Measurements from ENCODE around the gene RBPJL. TPM values are rescaled to one million over a fixed set of nuclear protein-coding genes. Genes with fewer than 3 reads are reported as not detected.

RBPJL gene
- total and polyA plus RNA-seq, 2 of the 8 experiments (the other 6 are each of a cell fraction or from before 2014, with no cell fraction given) = 0.67 to 1.3 TPM

GRCh38 chr20:45361793-45362192, 55.2 kb downstream of the RBPJL start:
- no peak for DNase-seq (ENCODE audit: low read depth in 1 of 2, low spot score in 2 of 2)
- Histone ChIP-seq H3K79me1 (ENCODE audit: low read depth, low read length) (peaks cover 6% of the 10 kb centered on the region; the same call in 1 of the 2 replicates), H2BK5ac (ENCODE audit: low read depth, low read length) (no peak overlapping the region), H3K23ac (ENCODE audit: insufficient read length) (no peak overlapping the region), H3K79me2 (ENCODE audit: control insufficient read depth in 1 of 2, insufficient read depth in 2 of 2, low read length in 2 of 2) (peaks cover 0 to 13% of the 10 kb centered on the region in 2 experiments; a peak in 2 of 4 replicates), H3K23me2 (ENCODE audit: low read depth, low read length) (peaks cover 7% of the 10 kb centered on the region), H3K14ac (ENCODE audit: insufficient read length) (no peak overlapping the region), H2AK5ac (ENCODE audit: low read depth, low read length) (no peak overlapping the region), H3K56ac (replicated peaks; ENCODE audit: insufficient read length, low read depth, low read length) (no peak overlapping the region), H3K4me1 (replicated peaks in 1 of 4; ENCODE audit: control insufficient read depth in 3 of 4, insufficient read depth in 4 of 4, low read length in 3 of 4) (peaks cover 3 to 12% (median 8%) of the 10 kb centered on the region in 4 experiments; a peak in 6 of 7 replicates), H4K91ac (replicated peaks; ENCODE audit: insufficient read length, low read length) (no peak overlapping the region), H3K4me2 (ENCODE audit: insufficient read depth in 1 of 2, low read depth in 2 of 2, low read length in 2 of 2) (no peak overlapping the region; a peak in 1 of 4 replicates), H3K4ac (replicated peaks; ENCODE audit: insufficient read length, low read depth, low read length) (no peak overlapping the region), H3K27me3 (replicated peaks in 1 of 4; ENCODE audit: control insufficient read depth in 3 of 4, extremely low read depth in 1 of 4, insufficient read depth in 3 of 4, low read length in 3 of 4) (no peaks in the 10 kb centered on the region), H2BK15ac (ENCODE audit: low read length) (no peak overlapping the region), H2AFZ (ENCODE audit: low read length) (no peak overlapping the region), H2BK20ac (ENCODE audit: low read length) (no peak overlapping the region), H3K27ac (ENCODE audit: low read depth, low read length) (no peak overlapping the region), H3K18ac (ENCODE audit: extremely low read depth, low read length) (no peak overlapping the region), H4K8ac (ENCODE audit: extremely low read depth, insufficient read depth, low read length) (no peak overlapping the region), H3K36me3 (ENCODE audit: control insufficient read depth in 2 of 4, insufficient read depth in 4 of 4, low read length in 3 of 4) (peaks cover 0 to 7% (median 1%) of the 10 kb centered on the region in 4 experiments; a peak in 4 of 8 replicates), H2BK12ac (ENCODE audit: low read depth, low read length) (no peak overlapping the region), H4K5ac (ENCODE audit: insufficient read length, low read depth, low read length) (no peak overlapping the region), H3K9ac (replicated peaks in 1 of 4; ENCODE audit: extremely low read depth in 1 of 4, low read depth in 3 of 4, low read length in 3 of 4) (no peak overlapping the region), H4K20me1 (replicated peaks in 1 of 2; ENCODE audit: control insufficient read depth in 1 of 2, insufficient read depth in 2 of 2, low read length in 2 of 2) (peaks cover 0 to 6% of the 10 kb centered on the region in 2 experiments), H2BK120ac (replicated peaks; ENCODE audit: low read depth, low read length) (no peak overlapping the region), H3K4me3 (ENCODE audit: extremely low read depth in 1 of 4, insufficient read depth in 2 of 4, low read depth in 3 of 4, low read length in 4 of 4) (no peak overlapping the region), H3K9me3 (ENCODE audit: insufficient read depth in 2 of 2, low read depth in 1 of 2, low read length in 1 of 2) (no peaks in the 10 kb centered on the region)
- TF ChIP-seq, protein P1, sequence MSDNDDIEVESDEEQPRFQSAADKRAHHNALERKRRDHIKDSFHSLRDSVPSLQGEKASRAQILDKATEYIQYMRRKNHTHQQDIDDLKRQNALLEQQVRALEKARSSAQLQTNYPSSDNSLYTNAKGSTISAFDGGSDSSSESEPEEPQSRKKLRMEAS (IDR thresholded peaks at IDR 0.05) = no peak
- TF ChIP-seq POU5F1 (IDR thresholded peaks at IDR 0.05; ENCODE audit: low read depth, low read length) = no peak
- TF ChIP-seq SP1 (IDR thresholded peaks at IDR 0.05; ENCODE audit: low read depth, low read length) = no peak
- TF ChIP-seq CTBP2 (IDR thresholded peaks at IDR 0.05; ENCODE audit: borderline replicate concordance, insufficient read depth, insufficient read length, low read length) = no peak
- POLR2A ChIA-PET (ENCODE audit: partially characterized antibody) = interaction anchor here (0.6 to 13.2 kb wide), 3 partner anchors 15 to 78 kb away, joined by 3 to 113 read pairs (median 4); partner anchors contain the start of gene SDC4
- CTCF ChIA-PET (ENCODE audit: partially characterized antibody) = interaction anchor here (0.6 to 6.8 kb wide), 17 partner anchors 9 to 577 kb away, joined by 3 to 85 read pairs (median 5); partner anchors contain the start of genes DBNDD2, PIGT, SDC4 and TP53TG5
- 81% methylated on average over 6 of the region's 6 CpGs; no CpG with 5 or more reads in 1 of the 2 experiments for WGBS, 2 experiments (ENCODE audit: extremely low coverage in 1 of 2, insufficient coverage in 1 of 2, insufficient read length in 1 of 2, insufficient replicate concordance in 2 of 2, low coverage in 1 of 2, low lambda C conversion rate in 2 of 2, missing lambda C conversion rate in 1 of 2)
- no peak for FAIRE-seq
